Adipocyte (in vitro differentiated cells): ENCODE data around the gene CDK7.

Experiments used
- DNase-seq: peaks from one replicate; pipeline ENCODE4 v3.0.0-alpha.2; 2015; ENCODE audit warnings: low read depth
- H3K27me3 ChIP-seq: replicated peaks from 2 replicates; pipeline ENCODE4 v1.7.0; 2013; ENCODE audit warnings: mild to moderate bottlenecking, low read length, moderate library complexity; ENCODE audit not compliant: control insufficient read depth, insufficient read depth
- H3K36me3 ChIP-seq: 2 replicates; pipeline ENCODE4 v1.7.0; 2013; ENCODE audit warnings: low read length, mild to moderate bottlenecking, moderate library complexity; ENCODE audit not compliant: control insufficient read depth, insufficient read depth, severe bottlenecking
- H3K4me1 ChIP-seq: 2 replicates; pipeline ENCODE4 v1.7.0; 2013; ENCODE audit warnings: mild to moderate bottlenecking, low read length, moderate library complexity; ENCODE audit not compliant: control insufficient read depth, insufficient read depth
- H3K4me3 ChIP-seq: 2 replicates; pipeline ENCODE4 v1.7.0; 2013; ENCODE audit warnings: mild to moderate bottlenecking, low read length, moderate library complexity
- H3K9ac ChIP-seq: 2 replicates; pipeline ENCODE4 v1.7.0; 2013; ENCODE audit warnings: mild to moderate bottlenecking, low read length, moderate library complexity
- H3K9me3 ChIP-seq: 2 replicates; pipeline ENCODE4 v1.7.0; 2013; ENCODE audit warnings: mild to moderate bottlenecking, low read length, moderate library complexity; ENCODE audit not compliant: control insufficient read depth

The CDK7 gene

DNA sequence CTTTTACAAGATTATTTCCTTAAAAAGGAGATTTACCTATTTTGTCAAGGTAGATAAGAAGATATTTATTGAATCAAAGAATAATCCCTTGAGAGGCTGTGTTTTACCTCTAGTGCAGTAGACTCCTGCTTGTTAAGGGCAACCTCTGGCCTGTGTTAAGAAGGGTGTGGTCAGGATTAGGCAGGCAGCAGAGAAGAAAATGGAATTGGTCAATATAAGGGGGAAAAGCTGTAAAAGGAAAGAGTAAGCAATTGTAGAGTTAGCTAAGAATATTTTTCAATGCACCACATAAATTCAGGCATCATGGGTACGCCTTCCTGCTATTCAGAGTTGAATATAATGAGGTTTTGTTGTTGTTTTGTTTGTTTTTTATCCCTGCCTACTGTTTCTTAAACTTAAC, 91.7 kb downstream of the CDK7 start:
- Histone ChIP-seq H3K9ac (no peak overlapping the region), H3K9me3 (no peaks in the 10 kb centered on the region), H3K4me3 (no peak overlapping the region), H3K4me1 (peaks cover 10% of the 10 kb centered on the region), H3K27me3 (no peaks in the 10 kb centered on the region), H3K36me3 (no peaks in the 10 kb centered on the region)
- no peak for DNase-seq
